ENCODE results near the gene RAMACL. TPM values are rescaled to one million over a fixed set of nuclear protein-coding genes. Genes with fewer than 3 reads are reported as not detected.

RAMACL gene
- total RNA-seq, 1 experiment from 2014 or later, result 0.26 TPM

DNA sequence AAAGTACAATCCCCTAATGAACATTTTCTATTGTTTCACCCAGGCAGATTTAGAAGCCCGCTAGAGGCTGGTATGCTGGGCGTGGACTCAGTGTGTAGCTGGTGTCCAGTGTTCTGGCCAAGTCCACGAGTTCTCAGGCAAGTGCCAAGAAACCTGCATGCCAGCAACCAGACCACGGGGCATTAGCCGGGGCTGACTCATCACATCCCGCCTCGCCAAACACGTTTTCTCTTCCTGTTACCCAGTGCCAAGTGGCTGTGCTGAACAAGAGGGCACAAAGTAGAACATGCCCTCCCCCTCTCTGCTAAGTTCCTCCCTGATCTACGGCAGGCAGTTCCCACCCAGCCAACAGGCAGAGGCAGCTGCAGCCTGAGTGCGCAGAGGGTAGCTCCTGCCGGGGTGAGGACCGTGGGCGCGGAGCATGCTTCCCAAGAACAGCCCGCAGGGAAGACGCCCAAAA, 29.6 kb downstream of the RAMACL start:
- H4K20me1 ChIP-seq (ENCODE audit: low read length), result no peaks in the 10 kb centered on the region
- ChIA-PET POLR2A (ENCODE audit: unreplicated experiment) (interaction anchor here (0.6 kb wide), 1 partner anchor 15 kb away, joined by 4 read pairs; no protein-coding TSS in a partner anchor), CTCF (interaction anchor here (0.7 to 1.6 kb wide), 4 partner anchors 11 to 70 kb away, joined by 3 to 4 read pairs (median 4); partner anchors contain the start of gene RPS6KA2)
- no peaks in the 10 kb centered on the region for H3K27me3 ChIP-seq (ENCODE audit: low read length)
- peak overlapping the region; percentile 53; the same call in 1 of the 2 replicates for H3K4me3 ChIP-seq (ENCODE audit: low read length)
- peak overlapping the region; percentile 82 for H3K4me2 ChIP-seq (ENCODE audit: low read length)
- TF ChIP-seq, protein P1, sequence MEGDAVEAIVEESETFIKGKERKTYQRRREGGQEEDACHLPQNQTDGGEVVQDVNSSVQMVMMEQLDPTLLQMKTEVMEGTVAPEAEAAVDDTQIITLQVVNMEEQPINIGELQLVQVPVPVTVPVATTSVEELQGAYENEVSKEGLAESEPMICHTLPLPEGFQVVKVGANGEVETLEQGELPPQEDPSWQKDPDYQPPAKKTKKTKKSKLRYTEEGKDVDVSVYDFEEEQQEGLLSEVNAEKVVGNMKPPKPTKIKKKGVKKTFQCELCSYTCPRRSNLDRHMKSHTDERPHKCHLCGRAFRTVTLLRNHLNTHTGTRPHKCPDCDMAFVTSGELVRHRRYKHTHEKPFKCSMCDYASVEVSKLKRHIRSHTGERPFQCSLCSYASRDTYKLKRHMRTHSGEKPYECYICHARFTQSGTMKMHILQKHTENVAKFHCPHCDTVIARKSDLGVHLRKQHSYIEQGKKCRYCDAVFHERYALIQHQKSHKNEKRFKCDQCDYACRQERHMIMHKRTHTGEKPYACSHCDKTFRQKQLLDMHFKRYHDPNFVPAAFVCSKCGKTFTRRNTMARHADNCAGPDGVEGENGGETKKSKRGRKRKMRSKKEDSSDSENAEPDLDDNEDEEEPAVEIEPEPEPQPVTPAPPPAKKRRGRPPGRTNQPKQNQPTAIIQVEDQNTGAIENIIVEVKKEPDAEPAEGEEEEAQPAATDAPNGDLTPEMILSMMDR (conservative IDR thresholded peaks at IDR 0.05; ENCODE audit: low read depth, low read length), result no peak
- no peak for TF ChIP-seq EZH2phosphoT487 (IDR thresholded peaks at IDR 0.05; ENCODE audit: borderline replicate concordance, low read length)
- no peaks in the 10 kb centered on the region for H3K36me3 ChIP-seq (ENCODE audit: low read depth, low read length)
- DNase-seq, result peak; percentile 96
- no peaks in the 10 kb centered on the region for H3K9me3 ChIP-seq (ENCODE audit: low read length)
- no peaks in the 10 kb centered on the region for H3K79me2 ChIP-seq (ENCODE audit: low read length)
- peak overlapping the region; percentile 86 for H3K9ac ChIP-seq (ENCODE audit: low read length)
- no peaks in the 10 kb centered on the region for H3K9me2 ChIP-seq (replicated peaks; ENCODE audit: low read length)
- intact Hi-C loops (cut with micrococcal nuclease), result loop anchor here (1.0 to 10.0 kb wide), 5 partner anchors 16 to 168 kb away; partner anchors contain the start of gene RPS6KA2
- peak; percentile 93 for ATAC-seq
- no TSS peak for BruUV-seq (replicated peaks)
- H3K27ac ChIP-seq (ENCODE audit: low read length), result peak overlapping the region; percentile 93
- peak overlapping the region; percentile 65 for H2AFZ ChIP-seq (ENCODE audit: low read length)
- peaks cover 5% of the 10 kb centered on the region for H3F3A ChIP-seq (ENCODE audit: low read length, unreplicated experiment)
- H3K4me1 ChIP-seq (ENCODE audit: insufficient read depth, low read length), result peaks cover 43% of the 10 kb centered on the region

- Histone ChIP-seq H3K4me1 (ENCODE audit: insufficient read depth, low read length) (peaks cover 43% of the 10 kb centered on the region), H3K36me3 (ENCODE audit: low read depth, low read length) (no peaks in the 10 kb centered on the region), H3K4me2 (ENCODE audit: low read length) (peak overlapping the region; percentile 63), H3K9me2 (replicated peaks; ENCODE audit: low read length) (no peaks in the 10 kb centered on the region), H3K27me3 (ENCODE audit: low read length) (no peaks in the 10 kb centered on the region), H3K9me3 (ENCODE audit: low read length) (no peaks in the 10 kb centered on the region), H3K27ac (ENCODE audit: low read length) (peak overlapping the region; percentile 93), H3F3A (ENCODE audit: low read length, unreplicated experiment) (peaks cover 5% of the 10 kb centered on the region), H2AFZ (ENCODE audit: low read length) (no peak overlapping the region), H4K20me1 (ENCODE audit: low read length) (no peaks in the 10 kb centered on the region), H3K9ac (ENCODE audit: low read length) (peak overlapping the region; percentile 52), H3K4me3 (ENCODE audit: low read length) (no peak overlapping the region; the same call in 1 of the 2 replicates), H3K79me2 (ENCODE audit: low read length) (no peaks in the 10 kb centered on the region)
- BruUV-seq (replicated peaks), result TSS peak; percentile 84
- ChIA-PET POLR2A (ENCODE audit: unreplicated experiment) (no interaction called here), CTCF (interaction anchor here (1.2 to 1.6 kb wide), 2 partner anchors 41 to 71 kb away, joined by 4 read pairs; partner anchors contain the start of gene RPS6KA2)
- ATAC-seq, result no peak
- TF ChIP-seq EZH2 (IDR thresholded peaks at IDR 0.05; ENCODE audit: low read length, unreplicated experiment), result no peak
- TF ChIP-seq, protein P1 (conservative IDR thresholded peaks at IDR 0.05; ENCODE audit: low read depth, low read length), result no peak
- TF ChIP-seq EZH2phosphoT487 (IDR thresholded peaks at IDR 0.05; ENCODE audit: borderline replicate concordance, low read length), result no peak
- intact Hi-C loops (cut with micrococcal nuclease), result loop anchor here (1.0 to 10.0 kb wide), 3 partner anchors 16 to 168 kb away; no protein-coding TSS in a partner anchor
- DNase-seq, result no peak
These were observed 30.1 kb downstream of the RAMACL start for GRCh38 chr6:166556336-166556735.

- Histone ChIP-seq H2AFZ (ENCODE audit: low read length) (no peak overlapping the region), H3K9ac (ENCODE audit: low read length) (no peak overlapping the region), H3K4me2 (ENCODE audit: low read length) (no peak overlapping the region), H3K36me3 (ENCODE audit: low read depth, low read length) (no peaks in the 10 kb centered on the region), H3K27ac (ENCODE audit: low read length) (no peak overlapping the region), H3K4me3 (ENCODE audit: low read length) (no peak overlapping the region), H3K9me3 (ENCODE audit: low read length) (no peaks in the 10 kb centered on the region), H3K4me1 (ENCODE audit: insufficient read depth, low read length) (peaks cover 43% of the 10 kb centered on the region), H3K79me2 (ENCODE audit: low read length) (no peaks in the 10 kb centered on the region), H3K27me3 (ENCODE audit: low read length) (no peaks in the 10 kb centered on the region), H3F3A (ENCODE audit: low read length, unreplicated experiment) (peaks cover 5% of the 10 kb centered on the region), H3K9me2 (replicated peaks; ENCODE audit: low read length) (no peaks in the 10 kb centered on the region), H4K20me1 (ENCODE audit: low read length) (no peaks in the 10 kb centered on the region)
- TF ChIP-seq, protein P1 (conservative IDR thresholded peaks at IDR 0.05; ENCODE audit: low read depth, low read length), result no peak
- TF ChIP-seq EZH2 (IDR thresholded peaks at IDR 0.05; ENCODE audit: low read length, unreplicated experiment) (no peak), EZH2phosphoT487 (IDR thresholded peaks at IDR 0.05; ENCODE audit: borderline replicate concordance, low read length) (no peak)
- CTCF ChIA-PET, result no interaction called here
- intact Hi-C loops (cut with micrococcal nuclease), result loop anchor here (10.0 kb wide), 1 partner anchor 170 kb away; no protein-coding TSS in a partner anchor
- ATAC-seq (no peak), DNase-seq (no peak)
- BruUV-seq (replicated peaks), result no TSS peak
- POLR2A ChIA-PET (ENCODE audit: unreplicated experiment), result no interaction called here
These were observed 31.4 kb downstream of the RAMACL start for GRCh38 chr6:166555086-166555485.
